Measurements from ENCODE around the gene DMTF1.
"Not testable (repeated sequence)": the region's sequence is repeated elsewhere in the genome, so short reads cannot be mapped to it uniquely, and the experiment has no call there.

DMTF1 gene, protein sequence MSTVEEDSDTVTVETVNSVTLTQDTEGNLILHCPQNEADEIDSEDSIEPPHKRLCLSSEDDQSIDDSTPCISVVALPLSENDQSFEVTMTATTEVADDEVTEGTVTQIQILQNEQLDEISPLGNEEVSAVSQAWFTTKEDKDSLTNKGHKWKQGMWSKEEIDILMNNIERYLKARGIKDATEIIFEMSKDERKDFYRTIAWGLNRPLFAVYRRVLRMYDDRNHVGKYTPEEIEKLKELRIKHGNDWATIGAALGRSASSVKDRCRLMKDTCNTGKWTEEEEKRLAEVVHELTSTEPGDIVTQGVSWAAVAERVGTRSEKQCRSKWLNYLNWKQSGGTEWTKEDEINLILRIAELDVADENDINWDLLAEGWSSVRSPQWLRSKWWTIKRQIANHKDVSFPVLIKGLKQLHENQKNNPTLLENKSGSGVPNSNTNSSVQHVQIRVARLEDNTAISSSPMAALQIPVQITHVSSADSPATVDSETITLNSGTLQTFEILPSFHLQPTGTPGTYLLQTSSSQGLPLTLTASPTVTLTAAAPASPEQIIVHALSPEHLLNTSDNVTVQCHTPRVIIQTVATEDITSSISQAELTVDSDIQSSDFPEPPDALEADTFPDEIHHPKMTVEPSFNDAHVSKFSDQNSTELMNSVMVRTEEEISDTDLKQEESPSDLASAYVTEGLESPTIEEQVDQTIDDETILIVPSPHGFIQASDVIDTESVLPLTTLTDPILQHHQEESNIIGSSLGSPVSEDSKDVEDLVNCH

DNA sequence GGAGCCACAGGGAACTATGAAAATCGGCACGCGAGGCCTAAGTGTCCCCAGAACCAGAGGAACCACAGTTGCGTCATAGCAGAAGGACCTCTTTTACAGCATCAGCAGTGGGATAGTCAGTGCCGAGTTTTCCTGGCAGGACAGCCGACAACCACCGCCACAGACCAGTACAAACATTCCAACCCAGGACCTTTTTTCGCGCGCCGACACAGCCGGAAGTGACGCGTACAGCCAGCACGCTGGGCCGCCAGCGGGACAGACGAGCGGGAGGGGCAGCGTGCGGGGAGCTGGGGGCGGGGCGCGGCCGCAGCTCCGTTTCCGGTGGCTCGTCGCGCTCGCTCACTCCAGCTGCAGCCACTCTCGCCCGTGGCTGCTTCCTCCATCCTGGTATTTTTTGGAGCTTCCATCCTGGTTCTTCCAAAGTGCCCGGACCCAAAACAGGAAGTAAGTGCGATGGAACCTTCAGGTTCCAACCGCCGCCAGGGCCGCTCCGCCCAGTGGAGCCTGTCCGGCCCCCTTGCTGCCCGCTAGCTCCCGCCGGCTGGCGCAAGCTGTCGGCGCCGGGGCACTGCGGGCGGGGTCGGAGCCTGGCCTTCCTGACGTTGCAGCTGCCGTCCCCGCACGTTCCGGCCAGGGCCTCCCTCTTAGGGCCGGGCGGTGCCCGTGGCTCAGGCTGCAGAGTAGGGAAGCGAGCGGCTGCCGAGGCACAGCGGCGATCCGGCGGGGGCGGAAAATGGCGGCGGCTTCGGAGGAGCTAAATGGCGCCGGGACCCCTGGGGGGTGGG, at the start of gene DMTF1:
Gene DMTF1 (plus strand): TSS at position 342 of the 785 bp plus-strand sequence. CDS start 12,489 bp downstream, outside the sequence.
- DNase-seq, result peak; percentile 97

DNA sequence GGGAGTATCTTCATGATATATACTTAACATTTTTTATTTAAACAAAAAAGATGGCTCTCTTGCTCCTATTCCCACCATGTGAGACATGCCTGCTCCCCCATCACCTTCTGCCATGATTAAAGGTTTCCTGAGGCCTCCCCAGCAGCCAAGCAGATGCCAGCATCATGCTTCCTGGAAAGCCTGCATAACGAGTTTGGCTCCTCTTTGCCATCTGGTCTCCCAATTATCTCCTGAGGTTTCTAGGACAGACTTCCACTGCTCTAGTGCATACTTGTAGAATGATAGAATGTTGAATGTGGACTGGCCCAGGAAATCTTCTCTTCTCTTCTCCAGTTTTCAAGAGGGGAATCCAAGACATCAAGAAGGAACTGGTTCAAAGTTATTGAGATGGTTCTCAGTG, 46.9 kb upstream of the DMTF1 start:
- no peak for DNase-seq

DNA sequence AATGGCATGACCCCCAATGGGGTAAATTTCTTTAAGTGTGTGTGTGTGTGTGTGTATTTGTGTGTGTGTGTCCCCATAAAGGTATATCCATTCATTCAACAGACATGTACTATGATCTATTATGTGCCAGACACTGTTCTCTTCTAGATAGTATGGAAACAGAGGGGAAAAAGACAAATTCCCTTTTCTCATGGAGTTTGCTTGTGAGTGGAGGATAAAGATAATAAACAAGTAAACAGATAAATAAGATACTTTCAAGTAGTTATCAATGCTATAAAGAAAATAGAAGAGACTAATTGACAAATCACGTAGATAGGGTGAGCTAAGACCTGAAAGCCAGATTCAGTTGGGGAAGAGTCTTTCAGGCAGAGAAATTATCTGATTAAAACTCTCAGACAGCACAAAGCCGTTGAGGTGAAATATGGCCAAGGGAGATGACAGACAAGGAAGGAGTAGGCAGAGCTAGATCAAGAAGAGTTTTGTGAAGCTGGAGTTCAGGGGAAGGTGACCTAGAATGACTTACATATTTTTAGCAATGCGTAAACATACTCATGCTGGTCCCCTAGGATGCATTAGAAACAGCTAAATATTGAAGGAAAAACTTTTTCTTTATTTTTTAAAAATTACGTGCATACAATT, 45.2 kb upstream of the DMTF1 start:
- DNase-seq, result no peak

DNA sequence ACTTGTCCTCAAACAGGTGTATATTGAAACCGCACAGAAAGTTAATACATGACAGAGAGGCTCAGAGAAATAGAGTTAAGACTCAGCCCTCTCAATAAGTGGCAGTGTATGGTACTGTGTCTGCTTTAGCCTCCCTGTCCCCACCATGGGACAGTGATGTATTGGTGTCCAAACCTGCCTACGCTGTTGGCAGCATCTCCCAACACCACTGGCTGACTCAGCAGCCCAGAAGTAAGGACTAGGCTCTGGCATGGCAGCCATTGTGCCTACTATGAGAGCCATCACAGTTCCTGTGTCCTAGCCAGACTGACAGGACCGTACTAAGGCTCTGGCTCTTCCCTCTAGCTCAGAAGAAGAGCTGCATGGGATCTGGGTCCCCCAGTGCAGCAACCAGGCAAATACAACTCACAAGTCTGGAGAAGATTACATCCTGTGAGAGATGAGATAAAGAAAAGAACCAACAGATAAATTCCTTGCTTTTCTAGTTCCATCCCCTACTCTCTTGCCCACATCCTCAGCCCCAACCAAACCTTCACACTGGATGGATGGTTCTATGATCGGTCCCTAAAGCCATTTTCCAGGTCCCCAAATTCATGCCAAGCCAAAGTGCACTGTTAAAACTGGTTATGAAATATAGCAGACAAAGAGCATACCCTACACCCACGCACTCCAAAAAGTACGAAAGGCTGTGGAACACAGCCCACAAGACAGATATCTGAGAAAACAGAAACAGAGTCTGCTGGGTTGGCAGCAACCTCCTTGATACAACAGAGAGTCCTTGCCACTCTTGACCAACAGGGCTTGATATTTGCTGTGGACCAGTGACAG, 44.1 kb upstream of the DMTF1 start:
- DNase-seq, result no peak

DNA sequence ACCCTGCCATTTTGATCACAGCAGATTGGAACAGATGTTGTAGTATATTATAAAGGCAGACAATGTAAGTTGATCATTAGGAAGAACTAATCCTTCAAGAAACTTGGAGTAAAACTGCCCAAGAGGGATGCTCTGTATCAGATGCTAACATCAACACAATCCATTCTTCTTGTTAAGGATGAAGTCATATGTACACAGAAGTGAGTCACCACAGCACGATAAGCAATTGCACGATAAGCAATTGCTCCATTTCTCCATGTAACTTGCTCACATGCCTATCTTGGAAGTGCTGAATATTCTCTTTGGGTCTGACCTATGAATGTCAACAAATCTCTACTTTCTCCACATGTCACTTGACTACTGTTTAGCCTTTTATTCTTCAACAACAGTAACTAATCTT, 41.5 kb upstream of the DMTF1 start:
- DNase-seq, result no peak

DNA sequence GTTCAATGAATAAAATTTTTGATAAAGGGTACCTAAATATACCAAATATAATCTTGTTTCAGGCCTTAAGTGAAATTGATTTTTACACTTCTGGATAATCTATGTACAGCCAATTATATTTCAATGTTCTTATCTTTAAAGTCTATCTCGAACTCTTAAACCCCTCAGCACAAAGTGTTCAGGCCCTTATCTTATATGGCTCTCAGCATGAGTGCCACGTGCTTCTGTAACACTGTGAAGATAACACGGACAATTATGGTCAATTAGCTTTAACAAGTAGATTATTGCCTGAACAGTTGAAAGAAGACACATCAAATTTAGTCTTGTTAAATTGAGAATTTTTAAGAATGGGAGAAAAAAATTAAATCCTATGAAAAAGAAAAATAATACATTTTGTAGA, 40.4 kb upstream of the DMTF1 start:
- no peak for DNase-seq

DNA sequence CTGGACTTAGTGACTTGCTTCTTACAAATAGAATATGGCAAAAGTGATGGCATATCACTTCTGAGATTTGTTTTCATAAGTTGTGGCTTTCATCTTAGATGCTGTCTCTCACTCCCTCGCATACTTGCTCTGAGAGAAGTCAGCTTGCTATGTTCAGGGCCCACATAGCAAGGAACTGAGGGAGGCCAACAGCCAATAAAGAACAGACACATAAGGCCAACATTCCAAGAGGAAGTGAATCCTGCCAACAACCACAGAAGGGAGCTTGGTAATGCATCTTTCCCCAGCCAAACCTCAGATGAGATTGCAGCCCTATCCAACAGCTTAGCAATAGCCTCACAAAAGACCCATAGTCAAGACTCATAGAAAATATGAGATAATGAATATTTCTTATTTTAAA, 39.2 kb upstream of the DMTF1 start:
- DNase-seq, result peak; percentile 25

DNA sequence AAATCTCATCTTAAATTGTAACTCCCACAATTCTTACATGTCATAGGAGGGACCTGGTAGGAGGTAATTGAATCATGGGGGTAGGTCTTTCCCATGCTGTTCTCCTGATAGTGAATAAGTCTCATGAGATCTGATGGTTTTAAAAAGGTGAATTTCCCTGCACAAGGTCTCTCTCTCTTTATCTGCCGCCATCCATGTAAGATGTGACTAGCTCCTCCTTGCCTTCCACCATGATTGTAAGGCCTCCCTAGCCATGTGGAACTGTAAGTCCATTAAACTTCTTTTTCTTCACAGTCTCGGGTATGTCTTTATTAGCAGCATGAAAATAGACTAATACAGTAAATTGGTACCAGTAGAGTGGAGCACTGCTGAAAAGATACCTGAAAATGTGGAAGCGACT, 38.3 kb upstream of the DMTF1 start:
- not testable (repeated sequence) for DNase-seq

DNA sequence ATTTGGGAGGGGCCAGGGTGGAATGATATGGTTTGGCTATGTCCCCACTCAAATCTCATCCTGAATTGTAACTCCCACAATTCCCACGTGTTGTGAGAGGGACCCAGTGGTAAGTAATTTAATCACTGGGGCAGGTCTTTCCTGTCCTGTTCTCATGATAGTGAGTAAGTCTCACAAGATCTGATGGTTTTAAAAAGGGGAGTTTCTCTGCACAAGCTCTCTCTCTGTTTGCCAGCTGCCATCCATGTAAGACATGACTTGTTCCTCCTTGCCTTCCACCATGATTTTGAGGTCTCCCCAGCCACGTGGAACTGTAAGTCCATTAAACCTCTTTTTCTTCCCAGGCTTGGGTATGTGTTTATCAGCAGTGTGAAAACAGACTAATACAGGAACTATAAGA, 36.5 kb upstream of the DMTF1 start:
- not testable (repeated sequence) for DNase-seq

DNA sequence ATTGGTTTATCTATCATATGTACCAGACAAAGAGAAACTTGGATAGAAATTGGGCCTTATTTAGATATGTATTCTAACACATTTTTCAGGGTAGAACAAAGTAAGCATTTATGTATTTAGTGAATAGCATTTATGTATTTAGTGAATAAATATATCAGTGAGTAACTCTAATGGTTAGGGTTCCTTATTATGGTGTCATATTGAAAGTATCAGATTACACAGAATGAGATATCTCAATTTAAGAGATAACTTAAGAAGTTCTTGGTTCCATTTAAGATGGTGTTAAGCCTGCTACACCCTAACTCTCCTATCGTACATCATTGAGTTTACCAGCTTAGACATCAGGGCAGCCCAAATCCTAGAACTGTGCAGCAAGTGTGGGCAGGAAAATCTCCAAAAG, 35.9 kb upstream of the DMTF1 start:
- DNase-seq, result no peak

DNA sequence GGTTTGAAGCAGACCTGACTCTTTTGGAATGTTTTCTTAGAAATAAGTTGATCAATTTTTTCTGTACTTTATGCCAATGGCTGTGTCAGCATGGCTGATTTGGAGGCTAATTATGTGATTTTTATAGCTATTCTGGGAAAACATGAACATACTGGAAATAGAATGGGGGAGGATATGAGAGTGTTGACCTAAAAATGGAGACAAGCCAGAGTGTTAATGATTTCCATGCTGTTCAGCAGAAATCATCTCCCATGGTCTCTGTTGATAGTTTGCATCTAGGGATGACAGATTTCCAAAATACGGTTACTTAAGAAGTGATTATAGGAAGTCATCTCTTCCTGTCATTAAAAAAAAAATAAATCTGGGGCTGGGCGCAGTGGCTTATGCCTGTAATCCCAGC, 32.7 kb upstream of the DMTF1 start:
- no peak for DNase-seq

DNA sequence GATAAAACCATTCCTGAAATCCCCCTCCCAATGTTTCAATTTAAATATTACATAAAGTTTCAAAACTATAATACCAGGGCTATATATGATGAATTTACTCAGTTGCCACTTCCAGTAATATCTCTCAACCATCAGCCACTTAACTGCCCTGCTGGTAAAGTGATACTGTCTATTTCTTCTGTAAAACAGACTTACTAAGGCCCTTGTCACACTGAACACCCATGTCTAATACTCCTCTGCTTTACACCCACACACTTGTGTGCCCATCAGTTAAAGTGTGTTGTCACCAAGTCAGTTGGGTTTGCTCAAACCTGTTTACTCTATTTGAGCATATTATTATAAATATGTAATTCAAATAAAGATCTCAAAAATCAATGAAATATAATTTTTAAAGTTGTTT, 29.1 kb upstream of the DMTF1 start:
- no peak for DNase-seq

DNA sequence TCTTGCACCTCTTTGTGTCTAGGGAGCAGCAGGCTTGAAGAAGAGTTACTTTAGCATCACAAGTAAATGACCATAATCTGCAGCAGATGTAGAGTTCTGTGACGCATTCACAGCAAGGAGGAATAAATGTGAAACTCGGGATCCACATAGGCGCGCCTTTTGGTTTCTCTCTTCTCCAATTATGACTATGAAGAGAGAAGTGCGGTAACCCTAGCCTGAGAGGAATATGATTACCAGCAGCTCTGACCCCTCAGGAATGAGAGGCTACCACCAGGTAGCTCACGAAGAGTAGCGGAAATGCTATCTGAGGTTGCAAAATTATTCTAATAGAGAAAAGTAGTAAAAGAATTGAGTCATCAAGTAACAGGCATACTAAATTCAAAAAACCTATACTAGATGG, 25.2 kb upstream of the DMTF1 start:
- no peak for DNase-seq

DNA sequence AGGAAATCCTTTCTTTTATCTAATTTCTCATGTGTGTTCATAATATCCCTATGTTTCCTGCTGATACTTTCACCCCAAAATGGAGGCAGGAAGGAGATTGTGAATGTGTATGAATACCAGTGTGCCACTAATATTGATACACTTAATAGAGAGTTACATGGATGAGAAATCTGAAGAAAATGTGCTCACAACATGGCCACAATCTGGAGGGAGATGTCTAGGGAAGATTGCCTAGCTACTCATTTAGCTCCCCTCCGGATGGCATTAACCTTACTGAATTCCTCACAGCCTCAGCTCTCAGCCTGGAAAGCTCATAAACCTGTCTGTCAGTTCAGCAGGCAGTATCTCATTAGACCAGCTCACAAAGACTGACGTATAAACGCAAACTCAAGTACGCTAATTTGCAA, 23.4 kb upstream of the DMTF1 start:
- DNase-seq, result no peak

DNA sequence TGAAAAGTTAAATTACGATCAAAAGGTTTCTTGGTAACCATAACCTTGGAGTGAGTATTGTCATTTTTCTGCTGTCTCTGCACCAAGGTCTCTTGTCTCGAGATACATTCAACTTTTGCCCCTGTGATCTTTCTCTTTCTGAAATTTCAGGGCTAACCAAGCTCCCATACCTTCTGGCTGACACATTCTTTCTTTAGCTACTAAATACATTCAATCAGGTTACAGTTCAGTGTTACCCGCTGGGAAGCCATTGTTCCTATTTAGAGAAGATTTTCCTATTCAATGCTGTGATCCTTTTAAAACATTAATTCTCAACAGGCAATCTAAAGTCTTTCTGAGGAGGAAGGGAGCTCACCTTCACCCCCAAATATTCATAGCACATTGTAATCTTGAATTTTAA, 22.9 kb upstream of the DMTF1 start:
- no peak for DNase-seq

DNA sequence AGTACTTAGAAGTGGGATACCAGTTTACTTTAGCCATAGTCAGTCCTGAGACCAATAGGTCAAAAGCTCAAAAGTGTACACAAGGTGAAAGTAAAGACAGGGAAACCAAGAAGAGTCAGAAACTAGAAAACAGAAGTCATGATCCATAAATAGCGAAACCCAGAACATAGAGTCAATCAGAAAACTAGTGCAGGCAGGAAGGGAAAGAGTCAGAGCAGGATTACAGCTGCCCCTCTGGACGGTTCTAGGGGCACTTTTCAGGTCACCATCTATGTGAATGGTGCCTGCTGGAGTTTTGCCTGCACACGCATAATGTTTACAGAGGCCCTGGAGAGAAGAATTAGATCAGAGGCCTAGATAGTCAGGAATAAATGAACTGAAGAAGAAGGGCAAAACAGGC, 22.4 kb upstream of the DMTF1 start:
- DNase-seq, result no peak

DNA sequence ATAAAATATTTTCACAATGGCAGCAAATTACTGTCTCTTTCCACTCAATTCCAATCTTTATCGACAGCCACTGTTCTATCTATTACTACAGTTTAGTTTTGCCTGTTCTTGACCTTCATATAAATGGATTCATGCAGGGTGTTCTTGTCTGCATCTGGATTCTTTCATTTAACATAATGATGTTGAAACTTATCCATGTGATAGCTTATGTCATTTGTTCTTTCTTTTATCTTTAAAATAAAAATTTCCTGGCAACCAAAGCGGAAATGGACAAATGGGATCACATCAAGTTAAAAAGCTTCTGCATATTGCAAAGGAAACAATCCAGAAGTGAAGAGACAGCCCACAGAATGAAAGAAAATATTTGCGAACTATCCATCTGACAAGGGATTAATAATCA, 20.5 kb upstream of the DMTF1 start:
- no peak for DNase-seq

DNA sequence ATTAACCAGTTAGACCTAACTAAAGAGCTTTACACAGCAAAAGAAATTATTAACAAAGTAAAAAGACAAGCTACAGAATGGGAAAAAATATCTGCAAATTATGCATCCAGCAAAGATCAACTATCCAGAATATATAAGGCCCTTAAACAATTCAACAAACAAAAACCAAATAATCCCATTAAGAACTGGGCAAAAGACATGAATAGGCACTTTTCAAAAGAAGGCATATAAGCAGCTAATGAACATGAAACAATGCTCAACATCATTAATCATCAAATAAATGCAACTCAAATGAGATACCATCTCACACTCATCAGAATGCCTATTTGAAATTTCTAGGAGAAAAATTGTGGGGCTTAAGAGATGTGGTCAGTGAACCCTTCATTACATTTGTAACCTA, 15.0 kb upstream of the DMTF1 start:
- DNase-seq, result no peak

DNA sequence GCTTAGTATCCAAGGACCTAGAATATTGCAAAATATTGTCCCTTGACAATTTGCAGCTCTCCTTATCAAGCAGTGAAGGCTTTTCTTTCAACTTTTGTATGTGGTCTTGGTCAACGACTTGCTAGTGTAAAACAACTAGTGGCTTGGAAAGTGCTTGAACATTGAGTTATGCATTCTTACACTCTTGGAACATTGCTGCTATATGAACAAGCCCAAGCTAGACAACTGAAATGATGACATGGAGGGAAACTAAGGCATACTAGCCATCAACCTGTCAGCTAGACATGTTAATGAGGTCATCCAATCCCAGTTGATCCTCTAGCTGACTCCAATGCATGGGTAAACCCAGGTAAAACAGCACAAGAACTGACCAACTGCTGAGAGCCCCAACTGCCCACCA, 12.7 kb upstream of the DMTF1 start:
- no peak for DNase-seq

DNA sequence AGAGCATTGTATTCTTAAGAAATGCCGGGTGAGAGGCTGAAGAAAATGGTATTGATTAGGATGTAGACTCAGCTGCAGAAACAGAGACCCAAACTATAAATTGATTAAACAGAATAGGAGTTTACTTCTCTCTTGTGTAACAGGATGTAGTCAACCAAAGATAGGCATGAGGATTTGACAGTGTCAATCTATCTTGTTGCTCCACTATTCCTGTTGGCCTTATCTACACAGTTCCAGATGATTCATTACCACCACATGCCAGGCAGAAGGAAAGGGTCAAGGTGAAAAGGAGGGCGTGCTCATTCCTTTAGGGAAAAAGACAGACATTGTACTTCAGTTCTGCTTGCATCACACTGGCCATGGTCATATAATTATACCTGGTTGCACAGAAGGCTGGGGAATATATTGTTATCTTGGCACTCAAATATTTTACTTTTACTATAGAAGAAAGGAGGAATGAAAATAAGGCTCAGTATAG, 11.9 kb upstream of the DMTF1 start:
- DNase-seq, result no peak

DNA sequence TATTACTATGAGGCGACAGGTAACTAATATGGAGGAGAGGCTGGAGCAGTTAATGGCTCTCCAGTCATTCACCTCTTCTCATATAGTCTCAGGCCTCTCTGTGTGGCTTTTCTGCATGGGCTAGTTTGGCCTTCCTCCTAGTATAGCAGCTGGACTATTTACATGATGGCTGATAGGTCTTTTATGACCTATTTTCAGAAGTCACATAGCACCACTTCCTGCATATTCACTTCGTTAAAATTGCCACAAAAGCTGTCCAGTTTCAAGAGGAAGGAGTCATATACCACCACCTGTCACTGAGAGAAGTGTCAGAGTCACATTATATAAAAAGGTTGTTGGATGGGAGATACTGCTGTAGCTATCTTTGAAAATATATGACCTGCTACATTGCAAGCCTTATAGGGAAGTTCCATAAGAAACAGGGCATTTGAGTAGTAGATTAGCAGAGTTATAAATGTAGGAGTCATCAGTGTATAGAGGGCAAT, 8.0 kb upstream of the DMTF1 start:
- no peak for DNase-seq

Data from left hindlimb (tissue), 1 donor.